H9 (cell line): ENCODE results near the gene CDKL5. TPM values are rescaled to one million over a fixed set of nuclear protein-coding genes. Genes with fewer than 3 reads are reported as not detected.

Experiments
- DNase-seq: peaks from one replicate; pipeline ENCODE4 v3.0.0-alpha.2; 2017
- H2AFZ ChIP-seq: one replicate; pipeline ENCODE4 v1.6.1; 2013; ENCODE audit warnings: mild to moderate bottlenecking, low read length, control low read depth, moderate library complexity
- H2AK5ac ChIP-seq: 2 replicates; pipeline ENCODE4 v1.6.1; 2013; ENCODE audit warnings: low read length, control low read depth, mixed read lengths; ENCODE audit not compliant: insufficient read length
- H2BK120ac ChIP-seq: one replicate; pipeline ENCODE4 v1.6.1; 2013; ENCODE audit warnings: low read depth, mild to moderate bottlenecking, low read length, control low read depth, inconsistent platforms; ENCODE audit not compliant: poor library complexity, severe bottlenecking
- H2BK12ac ChIP-seq: 2 replicates; pipeline ENCODE4 v1.6.1; 2013; ENCODE audit warnings: low read length, control low read depth, mixed read lengths, low read depth; ENCODE audit not compliant: insufficient read length
- H2BK15ac ChIP-seq: 2 replicates; pipeline ENCODE4 v1.6.1; 2013; ENCODE audit warnings: low read depth, low read length, control low read depth
- H2BK20ac ChIP-seq: one replicate; pipeline ENCODE4 v1.6.1; 2013; ENCODE audit warnings: low read depth, mild to moderate bottlenecking, low read length, control low read depth, inconsistent platforms; ENCODE audit not compliant: poor library complexity, severe bottlenecking
- H2BK5ac ChIP-seq: 2 replicates; pipeline ENCODE4 v1.6.1; 2013; ENCODE audit warnings: low read length, control low read depth, mixed read lengths; ENCODE audit not compliant: insufficient read length
- H3K14ac ChIP-seq: 2 replicates; pipeline ENCODE4 v1.6.1; 2013; ENCODE audit warnings: low read length, control low read depth; ENCODE audit not compliant: insufficient read depth
- H3K18ac ChIP-seq: 2 replicates; pipeline ENCODE4 v1.6.1; 2013; ENCODE audit warnings: low read depth, mild to moderate bottlenecking, mixed read lengths, low read length, control low read depth; ENCODE audit not compliant: insufficient read length
- H3K23ac ChIP-seq: 2 replicates; pipeline ENCODE4 v1.6.1; 2013; ENCODE audit warnings: low read length, control low read depth, mixed read lengths, low read depth; ENCODE audit not compliant: insufficient read length
- H3K23me2 ChIP-seq: 2 replicates; pipeline ENCODE4 v1.6.1; 2013; ENCODE audit warnings: low read depth, mild to moderate bottlenecking, mixed read lengths, low read length, control low read depth; ENCODE audit not compliant: insufficient read length, poor library complexity, severe bottlenecking
- H3K27ac ChIP-seq: 2 replicates; pipeline ENCODE4 v1.5.1; 2013; ENCODE audit warnings: low read length, control low read depth, mixed read lengths, low read depth; ENCODE audit not compliant: insufficient read length
- H3K27me3 ChIP-seq: 2 replicates; pipeline ENCODE4 v1.6.1; 2013; ENCODE audit warnings: low read length, control low read depth, inconsistent platforms; ENCODE audit not compliant: insufficient read depth
- H3K4ac ChIP-seq: 2 replicates; pipeline ENCODE4 v1.6.1; 2013; ENCODE audit warnings: low read depth, mild to moderate bottlenecking, control low read depth, inconsistent platforms, low read length, moderate library complexity
- H3K4me1 ChIP-seq: 2 replicates; pipeline ENCODE4 v1.6.1; 2013; ENCODE audit warnings: low read length, control low read depth, inconsistent platforms; ENCODE audit not compliant: insufficient read depth
- H3K4me2 ChIP-seq: 2 replicates; pipeline ENCODE4 v1.6.1; 2013; ENCODE audit warnings: low read length, control low read depth, mixed read lengths; ENCODE audit not compliant: insufficient read length, insufficient read depth
- H3K56ac ChIP-seq: 2 replicates; pipeline ENCODE4 v1.6.1; 2013; ENCODE audit warnings: low read depth, mild to moderate bottlenecking, mixed read lengths, low read length, control low read depth; ENCODE audit not compliant: insufficient read length
- H3K79me1 ChIP-seq: 2 replicates; pipeline ENCODE4 v1.6.1; 2013; ENCODE audit warnings: low read depth, mild to moderate bottlenecking, moderate library complexity, low read length, control low read depth, inconsistent platforms; ENCODE audit not compliant: insufficient read depth, poor library complexity, severe bottlenecking
- H3K79me2 ChIP-seq: 2 replicates; pipeline ENCODE4 v1.6.1; 2013; ENCODE audit warnings: low read length, control low read depth, inconsistent platforms; ENCODE audit not compliant: insufficient read depth
- H3K9ac ChIP-seq: 2 replicates; pipeline ENCODE4 v1.6.1; 2013; ENCODE audit warnings: low read length, control low read depth, mixed read lengths; ENCODE audit not compliant: insufficient read length; ENCODE audit errors: extremely low read depth
- H3K9me3 ChIP-seq: one replicate; pipeline ENCODE4 v1.6.1; 2013; ENCODE audit warnings: low read depth, low read length, inconsistent platforms; ENCODE audit not compliant: control insufficient read depth
- H3T11ph ChIP-seq: one replicate; pipeline ENCODE4 v1.6.1; 2013; ENCODE audit warnings: mild to moderate bottlenecking, low read length, control low read depth, inconsistent platforms
- H4K20me1 ChIP-seq: one replicate; pipeline ENCODE4 v1.6.1; 2013; ENCODE audit not compliant: control insufficient read depth, insufficient read length, insufficient read depth
- H4K5ac ChIP-seq: 2 replicates; pipeline ENCODE4 v1.6.1; 2013; ENCODE audit warnings: low read depth, mild to moderate bottlenecking, mixed read lengths, low read length, control low read depth; ENCODE audit not compliant: insufficient read length
- H4K8ac ChIP-seq: replicated peaks from 2 replicates; pipeline ENCODE4 v1.6.1; 2013; ENCODE audit warnings: low read length, control low read depth, mixed read lengths, low read depth; ENCODE audit not compliant: insufficient read length
- H4K91ac ChIP-seq: 2 replicates; pipeline ENCODE4 v1.6.1; 2013; ENCODE audit warnings: low read depth, mild to moderate bottlenecking, moderate library complexity, mixed read lengths, low read length, control low read depth; ENCODE audit not compliant: insufficient read length
- H3K27ac Mint-ChIP-seq, 3 experiments: 2 replicates in 2 of 3; 3 replicates in 1 of 3; pipeline ENCODE4 v1.8.0; 2020 to 2021; ENCODE audit warnings: mixed read lengths in 3 of 3, mild to moderate bottlenecking in 1 of 3, moderate library complexity in 1 of 3
- H3K27me3 Mint-ChIP-seq: 2 replicates; pipeline ENCODE4 v1.8.0; 2021; ENCODE audit warnings: low read depth, mild to moderate bottlenecking, moderate library complexity, mixed read lengths
- H3K36me3 Mint-ChIP-seq, 3 experiments: 2 replicates in 2 of 3; 3 replicates in 1 of 3; pipeline ENCODE4 v1.8.0; 2020 to 2021; ENCODE audit warnings: low read depth in 3 of 3, mixed read lengths in 3 of 3; ENCODE audit not compliant: insufficient read depth in 1 of 3
- H3K4me1 Mint-ChIP-seq, 2 experiments: 2 replicates each; pipeline ENCODE4 v1.8.0; 2020; ENCODE audit warnings: mixed read lengths in 2 of 2
- H3K4me3 Mint-ChIP-seq, 2 experiments: 2 replicates in 1 of 2; 3 replicates in 1 of 2; pipeline ENCODE4 v1.8.0; 2020 to 2021; ENCODE audit warnings: mild to moderate bottlenecking in 2 of 2, mixed read lengths in 2 of 2, moderate library complexity in 1 of 2
- H3K9me3 Mint-ChIP-seq, 2 experiments: 2 replicates in 1 of 2; 3 replicates in 1 of 2; pipeline ENCODE4 v1.8.0; 2020; ENCODE audit warnings: mild to moderate bottlenecking in 2 of 2, mixed read lengths in 2 of 2, moderate library complexity in 1 of 2
- WGBS: extraction: QIAGEN DNeasy Blood & Tissue Kit; methylation state at CpG from one replicate; pipeline ENCODE4 v1.1.7; 2013; ENCODE audit warnings: missing lambda C conversion rate, low lambda C conversion rate, mixed read lengths; ENCODE audit not compliant: insufficient read length; ENCODE audit errors: extremely low coverage; 5-methylcytosine and 5-hydroxymethylcytosine counted together
- total RNA-seq: library from RNA; stranded (reverse); gene quantifications from 2 replicates; pipeline ENCODE4 v1.2.1, GENCODE V29; 2021
- TF ChIP-seq, protein P1 (sequence below): fragments of 200-600 bp; sonication (generic); conservative IDR thresholded peaks from 3 replicates; pipeline ENCODE4 v1.8.0; 2021; ENCODE audit warnings: antibody characterized with exemption, mild to moderate bottlenecking

Gene CDKL5
- total RNA-seq, 1 experiment from 2014 or later = 19.5 TPM

DNA sequence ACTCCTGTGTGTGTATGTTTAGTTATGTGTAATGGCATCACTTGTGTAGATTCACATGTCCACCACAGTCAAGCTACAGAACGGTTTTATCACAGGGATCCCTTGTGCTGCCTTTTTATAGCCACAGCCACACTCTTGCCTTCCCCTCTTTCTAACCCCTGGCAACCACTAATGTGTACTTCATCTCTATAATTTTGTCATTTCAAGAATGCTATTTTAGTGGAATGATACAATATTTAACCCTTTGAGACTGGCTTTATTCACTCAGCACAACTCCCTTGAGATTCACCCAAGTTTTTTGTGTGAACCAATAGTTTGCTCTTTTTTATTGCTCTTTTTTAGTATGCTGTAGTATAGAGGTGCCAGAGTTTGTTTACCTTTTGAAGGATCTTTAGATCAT lies 112.1 kb downstream of the CDKL5 start:
- no peak overlapping the region for H3K9ac ChIP-seq
- Mint-ChIP-seq H3K36me3 (peaks cover 3 to 6% (median 4%) of the 10 kb centered on the region in 3 experiments; a peak in 3 of 7 replicates), H3K9me3 (peaks cover 67 to 69% of the 10 kb centered on the region in 2 experiments), H3K4me1 (peaks cover 19 to 25% of the 10 kb centered on the region in 2 experiments; a peak in 3 of 4 replicates), H3K4me3 (no peak overlapping the region), H3K27me3 (no peaks in the 10 kb centered on the region; the same call in 1 of the 2 replicates), H3K27ac (no peak overlapping the region)
- no peak overlapping the region for H3K4ac ChIP-seq
- no peak overlapping the region for H3K56ac ChIP-seq
- H3K27me3 ChIP-seq = no peaks in the 10 kb centered on the region
- no peak overlapping the region for H4K8ac ChIP-seq
- no peaks in the 10 kb centered on the region for H3K4me1 ChIP-seq
- TF ChIP-seq, protein P1, sequence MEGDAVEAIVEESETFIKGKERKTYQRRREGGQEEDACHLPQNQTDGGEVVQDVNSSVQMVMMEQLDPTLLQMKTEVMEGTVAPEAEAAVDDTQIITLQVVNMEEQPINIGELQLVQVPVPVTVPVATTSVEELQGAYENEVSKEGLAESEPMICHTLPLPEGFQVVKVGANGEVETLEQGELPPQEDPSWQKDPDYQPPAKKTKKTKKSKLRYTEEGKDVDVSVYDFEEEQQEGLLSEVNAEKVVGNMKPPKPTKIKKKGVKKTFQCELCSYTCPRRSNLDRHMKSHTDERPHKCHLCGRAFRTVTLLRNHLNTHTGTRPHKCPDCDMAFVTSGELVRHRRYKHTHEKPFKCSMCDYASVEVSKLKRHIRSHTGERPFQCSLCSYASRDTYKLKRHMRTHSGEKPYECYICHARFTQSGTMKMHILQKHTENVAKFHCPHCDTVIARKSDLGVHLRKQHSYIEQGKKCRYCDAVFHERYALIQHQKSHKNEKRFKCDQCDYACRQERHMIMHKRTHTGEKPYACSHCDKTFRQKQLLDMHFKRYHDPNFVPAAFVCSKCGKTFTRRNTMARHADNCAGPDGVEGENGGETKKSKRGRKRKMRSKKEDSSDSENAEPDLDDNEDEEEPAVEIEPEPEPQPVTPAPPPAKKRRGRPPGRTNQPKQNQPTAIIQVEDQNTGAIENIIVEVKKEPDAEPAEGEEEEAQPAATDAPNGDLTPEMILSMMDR = no peak
- no peaks in the 10 kb centered on the region for H3K23me2 ChIP-seq
- WGBS = no CpG with 5 or more reads among the region's 1 CpG
- no peak overlapping the region for H2BK5ac ChIP-seq
- H2BK120ac ChIP-seq = no peak overlapping the region
- peaks cover 33% of the 10 kb centered on the region for H3K9me3 ChIP-seq
- H3K14ac ChIP-seq = no peak overlapping the region
- H3K79me1 ChIP-seq = no peaks in the 10 kb centered on the region
- no peak for DNase-seq
- no peak overlapping the region for H2AFZ ChIP-seq
- H3K18ac ChIP-seq = no peak overlapping the region
- H3K79me2 ChIP-seq = no peaks in the 10 kb centered on the region
- H2AK5ac ChIP-seq = no peak overlapping the region
- H4K91ac ChIP-seq = no peak overlapping the region
- H3T11ph ChIP-seq = no peak overlapping the region
- no peak overlapping the region for H3K4me2 ChIP-seq
- H2BK20ac ChIP-seq = no peak overlapping the region
- H2BK12ac ChIP-seq = no peak overlapping the region
- no peaks in the 10 kb centered on the region for H4K20me1 ChIP-seq
- no peak overlapping the region for H2BK15ac ChIP-seq
- no peak overlapping the region for H4K5ac ChIP-seq
- no peak overlapping the region for H3K27ac ChIP-seq
- H3K23ac ChIP-seq = no peak overlapping the region
